ENCODE data around the gene IGFALS. TPM values are rescaled to one million over a fixed set of nuclear protein-coding genes. Genes with fewer than 3 reads are reported as not detected.
"Not testable (repeated sequence)": the region's sequence is repeated elsewhere in the genome, so short reads cannot be mapped to it uniquely, and the experiment has no call there.

IGFALS gene
- total and polyA plus RNA-seq, 7 donors: 0.46 to 2.2 (median 1.2) TPM

GRCh38 chr16:1810106-1810505, 16.6 kb upstream of the IGFALS start:
- H3K9me3 ChIP-seq: no peaks in the 10 kb centered on the region
- H3K36me3 ChIP-seq: peaks cover 14 to 65% (median 22%) of the 10 kb centered on the region in 4 donors
- peak; percentile 46 for DNase-seq
- H3K27ac ChIP-seq: no peak overlapping the region
- TF ChIP-seq, protein P1, sequence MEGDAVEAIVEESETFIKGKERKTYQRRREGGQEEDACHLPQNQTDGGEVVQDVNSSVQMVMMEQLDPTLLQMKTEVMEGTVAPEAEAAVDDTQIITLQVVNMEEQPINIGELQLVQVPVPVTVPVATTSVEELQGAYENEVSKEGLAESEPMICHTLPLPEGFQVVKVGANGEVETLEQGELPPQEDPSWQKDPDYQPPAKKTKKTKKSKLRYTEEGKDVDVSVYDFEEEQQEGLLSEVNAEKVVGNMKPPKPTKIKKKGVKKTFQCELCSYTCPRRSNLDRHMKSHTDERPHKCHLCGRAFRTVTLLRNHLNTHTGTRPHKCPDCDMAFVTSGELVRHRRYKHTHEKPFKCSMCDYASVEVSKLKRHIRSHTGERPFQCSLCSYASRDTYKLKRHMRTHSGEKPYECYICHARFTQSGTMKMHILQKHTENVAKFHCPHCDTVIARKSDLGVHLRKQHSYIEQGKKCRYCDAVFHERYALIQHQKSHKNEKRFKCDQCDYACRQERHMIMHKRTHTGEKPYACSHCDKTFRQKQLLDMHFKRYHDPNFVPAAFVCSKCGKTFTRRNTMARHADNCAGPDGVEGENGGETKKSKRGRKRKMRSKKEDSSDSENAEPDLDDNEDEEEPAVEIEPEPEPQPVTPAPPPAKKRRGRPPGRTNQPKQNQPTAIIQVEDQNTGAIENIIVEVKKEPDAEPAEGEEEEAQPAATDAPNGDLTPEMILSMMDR (IDR thresholded peaks at IDR 0.05): no peak
- no peak for TF ChIP-seq POLR2A (IDR thresholded peaks at IDR 0.05)
- H3K4me3 ChIP-seq: no peak overlapping the region
- 96 to 97% methylated on average over 16 of the region's 16 CpGs for WGBS, 2 donors
- peaks cover 0 to 6% (median 0%) of the 10 kb centered on the region in 4 donors for H3K4me1 ChIP-seq
- no peaks in the 10 kb centered on the region for H3K27me3 ChIP-seq
- intact Hi-C loops (cut with DNase I): no loop called here

DNA sequence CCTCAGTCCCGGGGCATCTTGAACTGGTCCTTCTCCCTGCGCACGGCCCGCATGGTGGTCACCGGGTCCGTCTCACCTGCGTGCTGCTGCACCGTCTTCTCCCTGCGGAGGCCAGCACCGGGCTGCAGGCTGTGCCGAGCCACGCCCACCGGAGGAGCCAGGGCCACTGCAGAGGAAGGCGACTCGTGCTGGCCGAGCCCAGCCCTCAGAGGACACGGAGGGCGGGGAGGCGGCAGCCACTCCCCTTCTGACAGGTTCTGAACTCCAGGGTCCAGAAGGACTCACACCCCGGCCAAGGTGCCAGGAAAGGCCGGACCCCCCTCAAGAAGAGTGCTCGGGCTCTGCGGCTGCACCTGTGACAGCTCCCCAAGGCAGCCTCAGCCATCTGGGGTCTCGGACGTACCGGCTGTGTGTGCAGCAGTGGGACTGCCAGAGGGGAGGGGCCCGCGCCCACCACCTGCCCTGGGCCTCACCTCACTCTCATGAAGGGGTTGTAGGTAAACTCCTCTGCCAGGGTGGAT, 15.8 kb upstream of the IGFALS start:
- Histone ChIP-seq H3K36me3 (peaks cover 14 to 58% (median 21%) of the 10 kb centered on the region in 4 donors), H3K4me3 (no peak overlapping the region), H3K9me3 (no peaks in the 10 kb centered on the region), H3K27me3 (no peaks in the 10 kb centered on the region), H3K4me1 (peaks cover 0 to 6% (median 0%) of the 10 kb centered on the region in 4 donors), H3K27ac (no peak overlapping the region)
- no peak for DNase-seq
- intact Hi-C loops (cut with DNase I): no loop called here
- WGBS, 2 donors: 64 to 75% methylated on average over 28 of the region's 28 CpGs
- TF ChIP-seq POLR2AphosphoS5 (IDR thresholded peaks at IDR 0.05) (no peak), EP300 (IDR thresholded peaks at IDR 0.05) (no peak), POLR2A (IDR thresholded peaks at IDR 0.05) (no peak)
- TF ChIP-seq, protein P1 (IDR thresholded peaks at IDR 0.05): no peak

DNA sequence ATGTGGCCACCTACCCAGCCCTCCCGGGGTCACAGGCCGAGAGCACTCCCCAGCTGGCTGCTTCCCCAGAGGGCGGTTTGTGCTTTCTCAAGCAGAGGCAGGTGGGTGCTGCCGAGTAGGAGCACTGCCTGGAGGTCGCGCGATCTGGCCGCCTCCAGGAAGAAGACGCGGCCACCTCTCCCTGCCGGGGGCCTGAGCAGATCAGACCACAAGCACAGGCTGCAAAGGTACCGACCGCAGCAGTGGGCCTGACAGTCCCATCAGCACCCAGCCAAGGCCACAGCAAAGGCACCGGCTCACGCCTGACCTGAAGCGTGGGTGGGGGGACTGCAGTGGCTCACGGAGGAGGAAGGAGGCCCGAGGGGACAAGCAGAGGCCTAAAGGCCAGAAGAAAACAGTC, 15.2 kb upstream of the IGFALS start:
- no peak for DNase-seq
- H3K27ac ChIP-seq: no peak overlapping the region
- no peaks in the 10 kb centered on the region for H3K27me3 ChIP-seq
- no peak overlapping the region for H3K4me3 ChIP-seq
- H3K9me3 ChIP-seq: no peaks in the 10 kb centered on the region
- intact Hi-C loops (cut with DNase I): no loop called here
- WGBS, 2 donors: 81 to 90% methylated on average over 18 of the region's 18 CpGs
- H3K4me1 ChIP-seq: peaks cover 0 to 6% (median 0%) of the 10 kb centered on the region in 4 donors
- TF ChIP-seq, protein P1 (IDR thresholded peaks at IDR 0.05): no peak
- TF ChIP-seq POLR2A (IDR thresholded peaks at IDR 0.05): no peak
- TF ChIP-seq EP300 (IDR thresholded peaks at IDR 0.05): no peak
- no peak for TF ChIP-seq POLR2AphosphoS5 (IDR thresholded peaks at IDR 0.05)
- H3K36me3 ChIP-seq: peaks cover 14 to 53% (median 21%) of the 10 kb centered on the region in 4 donors

DNA sequence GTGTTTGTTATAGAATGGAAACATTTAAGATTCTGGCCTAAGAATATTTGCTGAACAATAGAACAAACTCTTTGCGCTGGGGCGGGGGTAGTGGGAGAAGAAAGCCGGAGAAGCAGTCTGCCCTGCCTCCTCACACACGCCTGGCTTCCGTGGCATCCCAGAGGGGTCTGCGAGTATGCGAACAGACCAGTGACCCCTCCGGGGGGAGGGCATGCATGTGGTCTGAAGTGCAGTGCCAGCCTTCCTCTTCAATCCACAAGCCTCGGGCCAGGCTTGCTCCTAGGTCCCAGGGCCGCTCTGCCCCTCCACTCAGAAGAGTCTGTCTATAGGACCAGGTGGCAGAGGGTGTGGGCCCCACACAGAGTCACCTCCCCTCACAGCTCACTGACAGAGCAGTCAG, 14.1 kb upstream of the IGFALS start:
- TF ChIP-seq POLR2A (IDR thresholded peaks at IDR 0.05) (no peak), EP300 (IDR thresholded peaks at IDR 0.05) (no peak), POLR2AphosphoS5 (IDR thresholded peaks at IDR 0.05) (no peak)
- TF ChIP-seq, protein P1 (IDR thresholded peaks at IDR 0.05): no peak
- no peaks in the 10 kb centered on the region for H3K9me3 ChIP-seq
- no peaks in the 10 kb centered on the region for H3K27me3 ChIP-seq
- no peak overlapping the region for H3K27ac ChIP-seq
- H3K36me3 ChIP-seq: peaks cover 14 to 46% (median 21%) of the 10 kb centered on the region in 4 donors
- no peak overlapping the region for H3K4me3 ChIP-seq
- 87 to 94% methylated on average over 10 of the region's 10 CpGs for WGBS, 2 donors
- H3K4me1 ChIP-seq: peaks cover 0 to 1% (median 0%) of the 10 kb centered on the region in 4 donors
- intact Hi-C loops (cut with DNase I): no loop called here
- no peak for DNase-seq

- Histone ChIP-seq H3K4me1 (no peaks in the 10 kb centered on the region), H3K27me3 (no peaks in the 10 kb centered on the region), H3K9me3 (no peaks in the 10 kb centered on the region), H3K36me3 (peaks cover 0 to 4% (median 0%) of the 10 kb centered on the region in 4 donors), H3K27ac (no peak overlapping the region), H3K4me3 (no peak overlapping the region)
- intact Hi-C loops (cut with DNase I): no loop called here
- DNase-seq: peak; percentile 44
- 79 to 82% methylated on average over 10 of the region's 10 CpGs for WGBS, 2 donors
- TF ChIP-seq, protein P1 (IDR thresholded peaks at IDR 0.05): no peak
- TF ChIP-seq EP300 (IDR thresholded peaks at IDR 0.05) (no peak), POLR2A (IDR thresholded peaks at IDR 0.05) (no peak), POLR2AphosphoS5 (IDR thresholded peaks at IDR 0.05) (no peak)
Observed at GRCh38 chr16:1800701-1801100, 7.2 kb upstream of the IGFALS start.

DNA sequence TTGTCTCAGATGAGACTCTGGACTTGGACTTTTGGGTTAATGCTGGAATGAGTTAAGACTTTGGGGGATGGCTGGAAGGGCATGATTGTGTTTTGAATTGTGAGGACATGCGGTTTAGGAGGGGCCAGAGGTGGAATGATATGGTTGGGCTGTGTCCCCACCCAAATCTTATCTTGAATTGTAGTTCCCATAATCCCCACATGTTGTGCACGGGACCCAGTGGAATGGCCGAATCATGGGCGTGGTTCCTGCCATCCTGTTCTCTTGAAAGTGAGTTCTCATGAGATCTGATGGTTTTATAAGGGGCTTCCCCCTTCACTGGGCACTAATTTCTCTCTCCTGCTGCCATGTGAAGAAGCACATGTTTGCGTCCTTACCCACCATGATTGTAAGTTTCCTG, 5.8 kb upstream of the IGFALS start:
- H3K27me3 ChIP-seq: not testable (repeated sequence)

More for the DNA sequence above, 5.8 kb upstream of the IGFALS start:
- DNase-seq; intact Hi-C loops (cut with DNase I); H3K4me3 ChIP-seq; H3K4me1 ChIP-seq; H3K9me3 ChIP-seq; H3K36me3 ChIP-seq; H3K27ac ChIP-seq: not testable (repeated sequence)
- WGBS, 2 donors: 72 to 86% methylated on average over 5 of the region's 5 CpGs

Data from sigmoid colon (tissue), 7 donors.